Inferior parietal cortex (tissue), 1 donor: ENCODE results near the gene SOX9.
A peak's percentile ranks its signal among the peaks of the same experiment; 100 is the strongest.

Experiments
- DNase-seq: peaks from one replicate; pipeline ENCODE4 v3.0.0-alpha.2; 2016; ENCODE audit errors: extremely low spot score

The SOX9 gene

GRCh38 chr17:72120642-72121163 lies at the start of gene SOX9:
Gene SOX9, plus strand, starts transcription at chr17:72121020. Its CDS starts 372 bp downstream, at chr17:72121392.
- DNase-seq: peak; percentile 94

- DNase-seq: no peak
Observed at GRCh38 chr17:72071330-72071729, 49.5 kb upstream of the SOX9 start.

GRCh38 chr17:72075995-72076677 lies 44.7 kb upstream of the SOX9 start:
- DNase-seq: no peak

GRCh38 chr17:72076678-72077030 lies 44.2 kb upstream of the SOX9 start:
- no peak for DNase-seq

GRCh38 chr17:72077326-72077960 lies 43.4 kb upstream of the SOX9 start:
- DNase-seq: no peak

- no peak for DNase-seq
Observed at GRCh38 chr17:72079700-72080099, 41.1 kb upstream of the SOX9 start.

GRCh38 chr17:72087876-72088275 lies 32.9 kb upstream of the SOX9 start:
- no peak for DNase-seq

- no peak for DNase-seq
Observed at GRCh38 chr17:72089453-72089987, 31.3 kb upstream of the SOX9 start.

GRCh38 chr17:72090108-72090507 lies 30.7 kb upstream of the SOX9 start:
- no peak for DNase-seq

GRCh38 chr17:72092710-72093322 lies 28.0 kb upstream of the SOX9 start:
- DNase-seq: no peak

GRCh38 chr17:72093707-72094106 lies 27.1 kb upstream of the SOX9 start:
- DNase-seq: no peak

GRCh38 chr17:72095316-72095715 lies 25.5 kb upstream of the SOX9 start:
- no peak for DNase-seq

- DNase-seq: no peak
Observed at GRCh38 chr17:72097144-72097543, 23.7 kb upstream of the SOX9 start.

- no peak for DNase-seq
Observed at GRCh38 chr17:72099919-72100318, 20.9 kb upstream of the SOX9 start.

GRCh38 chr17:72100470-72100869 lies 20.4 kb upstream of the SOX9 start:
- no peak for DNase-seq

- no peak for DNase-seq
Observed at GRCh38 chr17:72101526-72101925, 19.3 kb upstream of the SOX9 start.

- DNase-seq: no peak
Observed at GRCh38 chr17:72102366-72102765, 18.5 kb upstream of the SOX9 start.

GRCh38 chr17:72104164-72104862 lies 16.5 kb upstream of the SOX9 start:
- peak; percentile 13 for DNase-seq

GRCh38 chr17:72104863-72105234 lies 16.0 kb upstream of the SOX9 start:
- DNase-seq: no peak

GRCh38 chr17:72107100-72107499 lies 13.7 kb upstream of the SOX9 start:
- DNase-seq: no peak

GRCh38 chr17:72110231-72110941 lies 10.4 kb upstream of the SOX9 start:
- DNase-seq: peak; percentile 12

- no peak for DNase-seq
Observed at GRCh38 chr17:72110942-72111318, 9.9 kb upstream of the SOX9 start.
